GM19035 (cell line): ENCODE measurements around the gene LSP1.
A peak's percentile ranks its signal among the peaks of the same experiment; 100 is the strongest.

Source experiments
- ATAC-seq: cut with Tn5 transposase; IDR thresholded peaks from one replicate; pipeline ENCODE4 v1.9.1; 2021; ENCODE audit not compliant: unreplicated experiment

Gene LSP1

GRCh38 chr11:1913271-1914060 lies 60.6 kb downstream of the LSP1 start:
- no peak for ATAC-seq

- no peak for ATAC-seq
These were observed 62.9 kb downstream of the LSP1 start for GRCh38 chr11:1915795-1916131.

- peak; percentile 48 for ATAC-seq
These were observed 63.5 kb downstream of the LSP1 start for GRCh38 chr11:1916132-1916985.

- ATAC-seq = no peak
These were observed 64.2 kb downstream of the LSP1 start for GRCh38 chr11:1916986-1917522.

GRCh38 chr11:1917523-1918435 lies 64.9 kb downstream of the LSP1 start:
- ATAC-seq = no peak

- ATAC-seq = no peak
These were observed 65.8 kb downstream of the LSP1 start for GRCh38 chr11:1918436-1919315.

GRCh38 chr11:1919391-1920127 lies 66.7 kb downstream of the LSP1 start, which contains the start of gene TNNT3:
TNNT3 (plus strand) TSS chr11:1919703; CDS start chr11:1922875, 3,172 bp downstream.
- no peak for ATAC-seq

- ATAC-seq = no peak
These were observed 67.4 kb downstream of the LSP1 start for GRCh38 chr11:1920128-1920908.

GRCh38 chr11:1920909-1921573 lies 68.2 kb downstream of the LSP1 start:
- ATAC-seq = no peak

- no peak for ATAC-seq
These were observed 68.8 kb downstream of the LSP1 start for GRCh38 chr11:1921574-1922141.

- ATAC-seq = no peak
These were observed 69.7 kb downstream of the LSP1 start for GRCh38 chr11:1922481-1923081.

- ATAC-seq = no peak
These were observed 70.5 kb downstream of the LSP1 start for GRCh38 chr11:1923201-1923956.

GRCh38 chr11:1924181-1924580 lies 71.3 kb downstream of the LSP1 start:
- ATAC-seq = no peak

GRCh38 chr11:1924646-1925372 lies 71.9 kb downstream of the LSP1 start:
- no peak for ATAC-seq

- ATAC-seq = no peak
These were observed 72.7 kb downstream of the LSP1 start for GRCh38 chr11:1925373-1926155.
